ENCODE data around the gene NPLOC4. TPM values are rescaled to one million over a fixed set of nuclear protein-coding genes. Genes with fewer than 3 reads are reported as not detected.

The NPLOC4 gene
- polyA plus RNA-seq, 1 of the 3 experiments (the other 2 are of a cell fraction), result 88.6 TPM

DNA sequence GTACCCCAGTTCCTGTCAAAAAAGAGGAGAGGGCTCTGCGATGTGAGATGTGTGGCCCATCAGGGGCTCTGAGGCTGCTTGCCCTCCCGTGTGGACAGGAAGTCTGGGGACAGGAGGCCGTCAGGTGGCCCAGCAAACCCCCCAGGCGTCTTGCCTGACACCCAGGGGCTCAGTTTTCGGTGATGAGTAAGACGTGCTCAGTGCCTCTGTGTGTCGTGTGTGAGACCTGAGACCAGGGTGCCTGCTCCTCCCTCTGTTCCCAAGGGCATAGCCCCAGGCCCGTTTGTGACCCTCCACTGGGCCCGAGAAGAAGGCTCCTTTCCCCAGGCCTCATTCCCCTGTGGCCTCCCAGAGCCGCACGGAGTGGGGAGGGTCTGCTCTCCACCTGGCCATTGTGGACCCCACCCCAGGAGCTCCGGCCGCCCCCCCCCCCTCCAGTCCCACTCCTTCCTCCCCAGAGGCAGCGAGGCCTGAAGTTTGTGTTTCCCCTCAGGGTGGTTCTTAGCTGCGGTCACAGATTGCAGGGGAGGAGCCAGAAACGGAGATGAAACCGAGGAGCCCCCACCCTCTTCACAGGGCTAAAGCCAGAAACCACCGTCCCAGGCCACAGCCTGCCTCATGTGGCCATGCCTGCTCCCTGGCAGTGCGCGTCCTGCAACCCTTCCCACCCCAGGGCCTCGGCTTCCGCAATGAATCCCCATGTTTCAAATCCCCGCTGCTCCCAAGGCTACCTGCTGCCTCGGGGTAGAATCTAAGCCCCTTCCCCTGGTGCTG, 119.4 kb downstream of the NPLOC4 start:
- Histone ChIP-seq H3K79me2 (ENCODE audit: insufficient read depth) (peaks cover 78% of the 10 kb centered on the region), H3K27ac (ENCODE audit: low read depth in 2 of 2, low read length in 1 of 2) (no peak overlapping the region)
- no peak for DNase-seq

More for the DNA sequence above, 119.4 kb downstream of the NPLOC4 start:
- Histone ChIP-seq H4K20me1 (ENCODE audit: insufficient read depth) (peaks cover 35% of the 10 kb centered on the region), H3F3A (replicated peaks; ENCODE audit: insufficient read depth) (peaks cover 41% of the 10 kb centered on the region), H2AFZ (ENCODE audit: low read depth) (no peak overlapping the region), H3K9me2 (no peaks in the 10 kb centered on the region), H3K4me2 (peak overlapping the region; percentile 98), H3K4me3 (ENCODE audit: low read depth in 2 of 2, low read length in 1 of 2) (peak overlapping the region in 1 of 2 experiments; percentile 73; a peak in 1 of 4 replicates), H3K9me3 (no peaks in the 10 kb centered on the region), H3K4me1 (ENCODE audit: control insufficient read depth in 1 of 2, insufficient read depth in 2 of 2, low read depth in 1 of 2, low read length in 1 of 2) (peaks cover 17 to 26% of the 10 kb centered on the region in 2 experiments; a peak in 3 of 4 replicates), H3K27me3 (ENCODE audit: insufficient read depth) (no peaks in the 10 kb centered on the region), H3K36me3 (replicated peaks in 1 of 2; ENCODE audit: control insufficient read depth in 1 of 2, insufficient read depth in 2 of 2, low read length in 1 of 2) (peaks cover 3% of the 10 kb centered on the region in 2 experiments), H3K9ac (no peak overlapping the region)
- WGBS (ENCODE audit: low lambda C conversion rate), result 93% methylated on average over 20 of the region's 24 CpGs
- ChIA-PET POLR2A (interaction anchor here (0.9 kb wide), 1 partner anchor 10 kb away, joined by 4 read pairs; the partner anchor contains the start of gene FSCN2), CTCF (interaction anchor here (1.9 kb wide), 1 partner anchor 9 kb away, joined by 7 read pairs; no protein-coding TSS in a partner anchor)
- TF ChIP-seq, protein P1, sequence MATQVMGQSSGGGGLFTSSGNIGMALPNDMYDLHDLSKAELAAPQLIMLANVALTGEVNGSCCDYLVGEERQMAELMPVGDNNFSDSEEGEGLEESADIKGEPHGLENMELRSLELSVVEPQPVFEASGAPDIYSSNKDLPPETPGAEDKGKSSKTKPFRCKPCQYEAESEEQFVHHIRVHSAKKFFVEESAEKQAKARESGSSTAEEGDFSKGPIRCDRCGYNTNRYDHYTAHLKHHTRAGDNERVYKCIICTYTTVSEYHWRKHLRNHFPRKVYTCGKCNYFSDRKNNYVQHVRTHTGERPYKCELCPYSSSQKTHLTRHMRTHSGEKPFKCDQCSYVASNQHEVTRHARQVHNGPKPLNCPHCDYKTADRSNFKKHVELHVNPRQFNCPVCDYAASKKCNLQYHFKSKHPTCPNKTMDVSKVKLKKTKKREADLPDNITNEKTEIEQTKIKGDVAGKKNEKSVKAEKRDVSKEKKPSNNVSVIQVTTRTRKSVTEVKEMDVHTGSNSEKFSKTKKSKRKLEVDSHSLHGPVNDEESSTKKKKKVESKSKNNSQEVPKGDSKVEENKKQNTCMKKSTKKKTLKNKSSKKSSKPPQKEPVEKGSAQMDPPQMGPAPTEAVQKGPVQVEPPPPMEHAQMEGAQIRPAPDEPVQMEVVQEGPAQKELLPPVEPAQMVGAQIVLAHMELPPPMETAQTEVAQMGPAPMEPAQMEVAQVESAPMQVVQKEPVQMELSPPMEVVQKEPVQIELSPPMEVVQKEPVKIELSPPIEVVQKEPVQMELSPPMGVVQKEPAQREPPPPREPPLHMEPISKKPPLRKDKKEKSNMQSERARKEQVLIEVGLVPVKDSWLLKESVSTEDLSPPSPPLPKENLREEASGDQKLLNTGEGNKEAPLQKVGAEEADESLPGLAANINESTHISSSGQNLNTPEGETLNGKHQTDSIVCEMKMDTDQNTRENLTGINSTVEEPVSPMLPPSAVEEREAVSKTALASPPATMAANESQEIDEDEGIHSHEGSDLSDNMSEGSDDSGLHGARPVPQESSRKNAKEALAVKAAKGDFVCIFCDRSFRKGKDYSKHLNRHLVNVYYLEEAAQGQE (IDR thresholded peaks at IDR 0.05; ENCODE audit: low read depth, low read length), result no peak
- TF ChIP-seq TCF12 (IDR thresholded peaks at IDR 0.05) (no peak), MXI1 (IDR thresholded peaks at IDR 0.05; ENCODE audit: low read depth, low read length) (no peak), GABPA (IDR thresholded peaks at IDR 0.05; ENCODE audit: low read depth) (no peak), RAD21 (IDR thresholded peaks at IDR 0.05; ENCODE audit: low read length) (no peak), TEAD4 (IDR thresholded peaks at IDR 0.05; ENCODE audit: borderline replicate concordance, insufficient read depth) (no peak), TAF1 (IDR thresholded peaks at IDR 0.05; ENCODE audit: borderline replicate concordance, low read depth, low read length) (no peak), NFIC (IDR thresholded peaks at IDR 0.05; ENCODE audit: borderline replicate concordance) (no peak), JUND (IDR thresholded peaks at IDR 0.05) (no peak), RXRA (IDR thresholded peaks at IDR 0.05; ENCODE audit: borderline replicate concordance, low read depth) (no peak), FOSL2 (IDR thresholded peaks at IDR 0.05; ENCODE audit: borderline replicate concordance, low read depth) (no peak), EZH2phosphoT487 (IDR thresholded peaks at IDR 0.05; ENCODE audit: borderline replicate concordance, low read depth) (no peak), POLR2AphosphoS5 (IDR thresholded peaks at IDR 0.05; ENCODE audit: low read depth, low read length) (no peak), FOXJ3 (CRISPR knock-in tag; IDR thresholded peaks at IDR 0.05) (no peak), EP300 (IDR thresholded peaks at IDR 0.05; ENCODE audit: borderline replicate concordance in 1 of 2, low read depth in 1 of 2, low read length in 1 of 2) (no peak), SMC3 (IDR thresholded peaks at IDR 0.05; ENCODE audit: low read depth, low read length) (no peak), FOXM1 (IDR thresholded peaks at IDR 0.05; ENCODE audit: low read depth) (no peak)
- TF ChIP-seq, protein P2, sequence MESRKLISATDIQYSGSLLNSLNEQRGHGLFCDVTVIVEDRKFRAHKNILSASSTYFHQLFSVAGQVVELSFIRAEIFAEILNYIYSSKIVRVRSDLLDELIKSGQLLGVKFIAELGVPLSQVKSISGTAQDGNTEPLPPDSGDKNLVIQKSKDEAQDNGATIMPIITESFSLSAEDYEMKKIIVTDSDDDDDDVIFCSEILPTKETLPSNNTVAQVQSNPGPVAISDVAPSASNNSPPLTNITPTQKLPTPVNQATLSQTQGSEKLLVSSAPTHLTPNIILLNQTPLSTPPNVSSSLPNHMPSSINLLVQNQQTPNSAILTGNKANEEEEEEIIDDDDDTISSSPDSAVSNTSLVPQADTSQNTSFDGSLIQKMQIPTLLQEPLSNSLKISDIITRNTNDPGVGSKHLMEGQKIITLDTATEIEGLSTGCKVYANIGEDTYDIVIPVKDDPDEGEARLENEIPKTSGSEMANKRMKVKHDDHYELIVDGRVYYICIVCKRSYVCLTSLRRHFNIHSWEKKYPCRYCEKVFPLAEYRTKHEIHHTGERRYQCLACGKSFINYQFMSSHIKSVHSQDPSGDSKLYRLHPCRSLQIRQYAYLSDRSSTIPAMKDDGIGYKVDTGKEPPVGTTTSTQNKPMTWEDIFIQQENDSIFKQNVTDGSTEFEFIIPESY (IDR thresholded peaks at IDR 0.05; ENCODE audit: borderline replicate concordance, low read depth), result no peak

All from SK-N-SH (cell line).